ENCODE data around the gene DNAJC4.

The DNAJC4 gene

GRCh38 chr11:64230985-64231365 is 627 bp downstream of the DNAJC4 start:
- no peak for DNase-seq

- no peak for DNase-seq
These were observed 1.2 kb downstream of the DNAJC4 start for GRCh38 chr11:64231546-64231945.

- no peak for DNase-seq
These were observed 2.0 kb downstream of the DNAJC4 start for GRCh38 chr11:64232182-64232966.

- no peak for DNase-seq
These were observed 2.6 kb downstream of the DNAJC4 start for GRCh38 chr11:64232967-64233315.

GRCh38 chr11:64233913-64234586 is 3.7 kb downstream of the DNAJC4 start, which contains the start of gene VEGFB:
TSS of gene VEGFB (plus strand) at chr11:64234584. CDS start at chr11:64234834, 250 bp downstream.
- peak; percentile 80 for DNase-seq

- DNase-seq = peak; percentile 45
These were observed 4.5 kb downstream of the DNAJC4 start for GRCh38 chr11:64234647-64235379.

- DNase-seq = no peak
These were observed 5.3 kb downstream of the DNAJC4 start for GRCh38 chr11:64235437-64236161.

- no peak for DNase-seq
These were observed 7.2 kb downstream of the DNAJC4 start for GRCh38 chr11:64237484-64237951.

- DNase-seq = no peak
These were observed 7.7 kb downstream of the DNAJC4 start for GRCh38 chr11:64238076-64238475.

- DNase-seq = no peak
These were observed 8.7 kb downstream of the DNAJC4 start for GRCh38 chr11:64238999-64239398.

- DNase-seq = no peak
These were observed 9.5 kb downstream of the DNAJC4 start for GRCh38 chr11:64239662-64240434.

GRCh38 chr11:64240435-64241240 is 10.3 kb downstream of the DNAJC4 start, which contains the start of gene FKBP2:
TSS of gene FKBP2 (plus strand) at chr11:64241095. CDS start at chr11:64242388, 1,293 bp downstream.
- peak; percentile 98 for DNase-seq

- DNase-seq = peak; percentile 100
These were observed 10.8 kb downstream of the DNAJC4 start for GRCh38 chr11:64241241-64241490.

GRCh38 chr11:64241491-64242374 is 11.4 kb downstream of the DNAJC4 start:
- DNase-seq = peak; percentile 19

- DNase-seq = no peak
These were observed 13.0 kb downstream of the DNAJC4 start for GRCh38 chr11:64243236-64243854.

GRCh38 chr11:64244107-64244506 is 13.8 kb downstream of the DNAJC4 start:
- DNase-seq = no peak

GRCh38 chr11:64244966-64245365 is 14.6 kb downstream of the DNAJC4 start:
- no peak for DNase-seq

- DNase-seq = peak; percentile 66
These were observed 15.1 kb downstream of the DNAJC4 start for GRCh38 chr11:64245401-64245796.

GRCh38 chr11:64245797-64246620 is 15.7 kb downstream of the DNAJC4 start:
- DNase-seq = peak; percentile 69
